Sigmoid colon (tissue), 4 donors: ENCODE measurements around the gene STIL.

ENCODE experiments used
- POLR2AphosphoS5 ChIP-seq, 4 donors: sonication (generic); formaldehyde crosslinking; IDR thresholded peaks; one replicate each; pipeline ENCODE4 v1.6.1; 2017; ENCODE audit warnings: antibody characterized with exemption in 4 of 4
- TF ChIP-seq, protein P1 (sequence below), 4 experiments: fragments of 450-650 bp in 3 of 4; fragments of 200-600 bp in 1 of 4; IDR thresholded peaks; one replicate each; pipeline ENCODE4 v1.5.1; 2016 to 2019; ENCODE audit warnings: antibody characterized with exemption in 4 of 4, mild to moderate bottlenecking in 3 of 4, moderate library complexity in 2 of 4

- TF ChIP-seq, protein P1, sequence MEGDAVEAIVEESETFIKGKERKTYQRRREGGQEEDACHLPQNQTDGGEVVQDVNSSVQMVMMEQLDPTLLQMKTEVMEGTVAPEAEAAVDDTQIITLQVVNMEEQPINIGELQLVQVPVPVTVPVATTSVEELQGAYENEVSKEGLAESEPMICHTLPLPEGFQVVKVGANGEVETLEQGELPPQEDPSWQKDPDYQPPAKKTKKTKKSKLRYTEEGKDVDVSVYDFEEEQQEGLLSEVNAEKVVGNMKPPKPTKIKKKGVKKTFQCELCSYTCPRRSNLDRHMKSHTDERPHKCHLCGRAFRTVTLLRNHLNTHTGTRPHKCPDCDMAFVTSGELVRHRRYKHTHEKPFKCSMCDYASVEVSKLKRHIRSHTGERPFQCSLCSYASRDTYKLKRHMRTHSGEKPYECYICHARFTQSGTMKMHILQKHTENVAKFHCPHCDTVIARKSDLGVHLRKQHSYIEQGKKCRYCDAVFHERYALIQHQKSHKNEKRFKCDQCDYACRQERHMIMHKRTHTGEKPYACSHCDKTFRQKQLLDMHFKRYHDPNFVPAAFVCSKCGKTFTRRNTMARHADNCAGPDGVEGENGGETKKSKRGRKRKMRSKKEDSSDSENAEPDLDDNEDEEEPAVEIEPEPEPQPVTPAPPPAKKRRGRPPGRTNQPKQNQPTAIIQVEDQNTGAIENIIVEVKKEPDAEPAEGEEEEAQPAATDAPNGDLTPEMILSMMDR (IDR thresholded peaks at IDR 0.05): no peak
- TF ChIP-seq POLR2AphosphoS5 (IDR thresholded peaks at IDR 0.05): no peak
These were observed 33.8 kb downstream of the STIL start for GRCh38 chr1:47280142-47280541.
